Lung (tissue), 12 donors: ENCODE measurements around the gene PLXND1. TPM values are rescaled to one million over a fixed set of nuclear protein-coding genes. Genes with fewer than 3 reads are reported as not detected.

Experiments
- ATAC-seq: fragments of 200-7000 bp; cut with Tn5 transposase; one replicate; pipeline ENCODE4 v1.9.1; 2020; ENCODE audit warnings: moderate number of reproducible peaks; ENCODE audit not compliant: insufficient read depth, low FRiP score
- DNase-seq, 3 donors: peaks; one replicate each; pipeline ENCODE4 v3.0.0-alpha.2; 2013 to 2017
- H3K27ac ChIP-seq, 2 donors: one replicate each; pipeline ENCODE4 v1.5.1; 2013; ENCODE audit warnings: mild to moderate bottlenecking in 2 of 2, moderate library complexity in 2 of 2, control low read depth in 1 of 2, inconsistent platforms in 1 of 2, low read depth in 1 of 2, low read length in 1 of 2
- H3K27me3 ChIP-seq, 3 donors: one replicate each; pipeline ENCODE4 v1.5.1; 2013; ENCODE audit warnings: low read length in 2 of 3; ENCODE audit not compliant: control insufficient read depth in 3 of 3, insufficient read depth in 3 of 3
- H3K36me3 ChIP-seq, 4 donors: one replicate each; pipeline ENCODE4 v1.5.1; 2013; ENCODE audit warnings: low read length in 4 of 4, mild to moderate bottlenecking in 1 of 4, moderate library complexity in 1 of 4; ENCODE audit not compliant: control insufficient read depth in 4 of 4, insufficient read depth in 4 of 4
- H3K4me1 ChIP-seq, 5 donors: one replicate each; pipeline ENCODE4 v1.5.1; 2013; ENCODE audit warnings: low read length in 5 of 5, mild to moderate bottlenecking in 2 of 5, moderate library complexity in 1 of 5; ENCODE audit not compliant: control insufficient read depth in 5 of 5, insufficient read depth in 5 of 5
- H3K4me3 ChIP-seq: one replicate; pipeline ENCODE4 v1.5.1; 2013; ENCODE audit warnings: mild to moderate bottlenecking, control low read depth, moderate library complexity
- H3K9ac ChIP-seq, 2 donors: one replicate each; pipeline ENCODE4 v1.5.1; 2013; ENCODE audit warnings: low read length in 2 of 2, control low read depth in 1 of 2; ENCODE audit not compliant: insufficient read depth in 1 of 2
- H3K9me3 ChIP-seq, 4 donors: one replicate each; pipeline ENCODE4 v1.5.1; 2013; ENCODE audit warnings: low read length in 3 of 4, mild to moderate bottlenecking in 1 of 4, moderate library complexity in 1 of 4; ENCODE audit not compliant: control insufficient read depth in 4 of 4, insufficient read depth in 3 of 4
- WGBS, 2 donors: extraction: QIAGEN DNeasy Blood & Tissue Kit; methylation state at CpG; one replicate each; pipeline ENCODE4 v1.1.7; 2013; 5-methylcytosine and 5-hydroxymethylcytosine counted together
- polyA plus RNA-seq, 2 donors: library from polyadenylated mRNA; stranded (reverse); fragments of 200-250 nt; gene quantifications; one replicate each; pipeline ENCODE4 v1.2.1, GENCODE V29; 2013
- total RNA-seq, 2 donors: library from RNA; depleted of rRNA in 1 of 2; stranded (reverse); fragments of >200 nt in 1 of 2; gene quantifications; one replicate each; pipeline ENCODE4 v1.2.1, GENCODE V29; 2014 to 2021
- TF ChIP-seq, protein P1 (sequence below): IDR thresholded peaks from 2 replicates; pipeline ENCODE4 v1.5.1; 2012; ENCODE audit warnings: mild to moderate bottlenecking; ENCODE audit errors: control extremely low read depth, extremely low read depth
- donor health status: control.
- donor health status: control.
- donor health status: Bipolar disorder and iron deficiency.
- donor health status: healthy.
- donor health status: DM: yes; HTN: yes; CAD: no.

PLXND1 gene
- total and polyA plus RNA-seq, 4 donors, result 128 to 233 (median 180) TPM

DNA sequence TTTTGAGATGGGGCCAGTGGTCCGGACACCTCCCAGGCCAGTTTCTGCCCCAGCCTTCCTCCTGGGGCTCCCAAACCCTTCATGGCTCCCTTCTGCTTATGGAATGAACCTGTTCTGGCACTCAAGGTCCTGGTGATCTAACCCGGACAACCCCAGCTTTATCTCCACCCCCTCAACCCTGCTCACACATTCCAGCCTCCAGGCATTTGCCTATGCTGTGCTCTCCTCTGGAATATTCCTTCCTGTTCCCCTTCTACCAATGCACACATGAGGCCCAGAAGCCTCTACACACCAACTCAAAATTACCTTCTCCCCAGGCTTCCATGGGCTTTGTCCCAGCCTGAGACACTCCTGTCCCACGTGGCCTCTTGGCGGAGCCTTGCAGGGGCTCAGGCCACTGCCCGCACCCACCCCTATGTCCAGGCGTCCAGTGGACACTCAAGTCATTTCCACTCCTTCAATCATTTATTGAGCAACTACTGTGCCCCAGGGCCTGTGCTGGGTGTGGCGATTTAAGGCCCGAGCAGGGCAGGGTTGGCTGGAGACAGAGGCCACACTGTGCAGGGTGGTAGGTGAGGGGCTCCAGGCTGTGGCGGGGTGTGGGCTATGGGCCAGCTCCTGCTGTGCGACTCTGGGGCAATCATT, 18.8 kb downstream of the PLXND1 start:
- no peak for DNase-seq
- TF ChIP-seq, protein P1, sequence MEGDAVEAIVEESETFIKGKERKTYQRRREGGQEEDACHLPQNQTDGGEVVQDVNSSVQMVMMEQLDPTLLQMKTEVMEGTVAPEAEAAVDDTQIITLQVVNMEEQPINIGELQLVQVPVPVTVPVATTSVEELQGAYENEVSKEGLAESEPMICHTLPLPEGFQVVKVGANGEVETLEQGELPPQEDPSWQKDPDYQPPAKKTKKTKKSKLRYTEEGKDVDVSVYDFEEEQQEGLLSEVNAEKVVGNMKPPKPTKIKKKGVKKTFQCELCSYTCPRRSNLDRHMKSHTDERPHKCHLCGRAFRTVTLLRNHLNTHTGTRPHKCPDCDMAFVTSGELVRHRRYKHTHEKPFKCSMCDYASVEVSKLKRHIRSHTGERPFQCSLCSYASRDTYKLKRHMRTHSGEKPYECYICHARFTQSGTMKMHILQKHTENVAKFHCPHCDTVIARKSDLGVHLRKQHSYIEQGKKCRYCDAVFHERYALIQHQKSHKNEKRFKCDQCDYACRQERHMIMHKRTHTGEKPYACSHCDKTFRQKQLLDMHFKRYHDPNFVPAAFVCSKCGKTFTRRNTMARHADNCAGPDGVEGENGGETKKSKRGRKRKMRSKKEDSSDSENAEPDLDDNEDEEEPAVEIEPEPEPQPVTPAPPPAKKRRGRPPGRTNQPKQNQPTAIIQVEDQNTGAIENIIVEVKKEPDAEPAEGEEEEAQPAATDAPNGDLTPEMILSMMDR, result no peak
- Histone ChIP-seq H3K4me1 (peaks cover 0 to 27% (median 14%) of the 10 kb centered on the region in 5 donors), H3K36me3 (peaks cover 0 to 47% (median 26%) of the 10 kb centered on the region in 4 donors), H3K4me3 (no peak overlapping the region), H3K27ac (peak overlapping the region in 1 of 2 donors; percentile 30), H3K27me3 (no peaks in the 10 kb centered on the region), H3K9me3 (no peaks in the 10 kb centered on the region), H3K9ac (no peak overlapping the region)
- no peak for ATAC-seq
- 73 to 88% methylated on average over 10 of the region's 10 CpGs for WGBS, 2 donors

DNA sequence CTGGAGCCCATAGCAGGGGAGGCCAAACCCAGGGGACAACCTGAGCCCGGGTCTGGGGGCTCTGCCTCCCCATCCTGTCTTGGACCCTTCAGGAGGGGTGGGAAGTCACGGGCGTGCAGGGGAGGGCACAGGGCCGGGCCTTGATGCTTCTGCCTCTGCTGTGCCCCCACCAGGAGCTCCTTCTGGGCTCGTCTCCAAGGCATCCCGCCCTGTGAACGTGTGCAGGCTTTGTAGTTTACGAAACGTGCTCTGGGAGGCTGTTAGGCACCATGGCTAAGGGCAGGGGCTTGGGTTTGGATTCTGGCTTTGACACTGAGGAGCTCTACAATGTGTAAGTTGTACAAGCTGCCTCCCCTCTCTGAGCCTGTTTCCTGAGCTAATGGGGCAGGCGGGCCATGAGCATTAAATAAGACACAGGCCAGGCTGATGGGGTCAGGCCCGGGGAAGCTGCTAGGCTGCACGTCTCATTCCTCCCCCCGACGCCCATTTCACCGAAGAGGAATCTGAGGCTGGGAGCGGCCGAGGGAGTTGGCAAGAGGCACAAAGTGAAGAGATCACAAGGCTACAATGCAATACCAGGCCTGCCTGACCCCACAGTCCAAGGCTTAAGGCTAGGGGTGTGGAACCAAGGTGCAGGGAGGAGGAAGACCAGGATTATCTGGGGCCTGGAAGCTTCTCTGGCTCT, 19.6 kb downstream of the PLXND1 start:
- Histone ChIP-seq H3K36me3 (peaks cover 0 to 54% (median 32%) of the 10 kb centered on the region in 4 donors), H3K4me3 (no peak overlapping the region), H3K27ac (peak overlapping the region in 1 of 2 donors; percentile 16), H3K9me3 (no peaks in the 10 kb centered on the region), H3K9ac (no peak overlapping the region), H3K4me1 (peaks cover 0 to 25% (median 7%) of the 10 kb centered on the region in 5 donors), H3K27me3 (no peaks in the 10 kb centered on the region)
- DNase-seq, result no peak
- 68 to 76% methylated on average over 17 of the region's 17 CpGs for WGBS, 2 donors
- ATAC-seq, result peak; percentile 17
- TF ChIP-seq, protein P1, result no peak

DNA sequence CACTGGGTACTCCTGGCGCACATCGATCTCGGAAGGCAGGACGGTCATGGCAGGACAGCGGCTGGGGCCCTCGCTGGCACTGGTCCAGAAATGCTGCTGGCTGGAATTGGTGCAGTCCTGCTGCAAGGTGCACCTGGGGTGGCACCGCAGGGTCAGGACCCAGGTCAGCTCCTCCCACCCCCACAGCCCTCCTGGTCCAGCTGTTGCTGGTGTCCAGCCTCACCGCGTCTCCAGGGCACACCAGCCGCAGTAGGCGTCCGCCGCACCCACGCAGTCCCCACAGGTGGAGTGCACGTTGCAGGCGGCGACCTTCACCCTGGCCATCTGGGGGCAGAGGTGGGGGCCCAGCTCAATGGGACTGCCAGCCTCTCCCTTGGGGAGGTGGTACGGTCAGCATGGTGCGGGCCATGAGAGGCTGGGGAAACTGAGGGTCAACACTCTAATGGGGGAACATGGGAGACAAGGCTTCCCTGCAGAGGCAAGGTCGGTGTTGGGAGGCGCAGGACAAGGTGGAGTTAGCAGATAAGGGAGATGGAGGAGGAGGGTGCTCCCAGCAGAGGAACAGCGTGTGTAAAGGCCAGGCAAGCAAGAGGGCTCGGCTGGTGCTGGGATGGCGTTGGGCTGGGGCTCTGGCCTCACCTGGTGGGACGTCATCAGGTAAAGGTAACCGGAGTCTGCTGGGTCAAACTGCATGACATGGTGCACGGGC, 20.4 kb downstream of the PLXND1 start:
- ATAC-seq (no peak), DNase-seq (no peak)
- no peaks in the 10 kb centered on the region for H3K27me3 ChIP-seq
- H3K4me3 ChIP-seq, result no peak overlapping the region
- H3K27ac ChIP-seq, result no peak overlapping the region
- H3K9me3 ChIP-seq, result no peaks in the 10 kb centered on the region
- 95 to 96% methylated on average over 25 to 27 of the region's 27 CpGs for whole genome bisulfite sequencing, 2 donors
- TF ChIP-seq, protein P1, result no peak
- H3K9ac ChIP-seq, result no peak overlapping the region
- peaks cover 0 to 23% (median 0%) of the 10 kb centered on the region in 5 donors for H3K4me1 ChIP-seq
- peaks cover 0 to 58% (median 32%) of the 10 kb centered on the region in 4 donors for H3K36me3 ChIP-seq
